Progenitor cell of endocrine pancreas (in vitro differentiated cells): ENCODE results near the gene SLC12A9. TPM values are rescaled to one million over a fixed set of nuclear protein-coding genes. Genes with fewer than 3 reads are reported as not detected.

Experiments used
- DNase-seq: peaks from one replicate; pipeline ENCODE4 v3.0.0; 2021; ENCODE audit warnings: low spot score; ENCODE audit not compliant: unreplicated experiment
- H3K27ac Mint-ChIP-seq: 2 replicates; pipeline ENCODE4 v1.8.0; 2021; ENCODE audit warnings: mild to moderate bottlenecking, moderate library complexity, mixed read lengths
- H3K27me3 Mint-ChIP-seq: 2 replicates; pipeline ENCODE4 v1.8.0; 2021; ENCODE audit warnings: mixed read lengths
- H3K36me3 Mint-ChIP-seq: 2 replicates; pipeline ENCODE4 v1.8.0; 2022; ENCODE audit warnings: mixed read lengths; ENCODE audit not compliant: insufficient read depth
- H3K4me1 Mint-ChIP-seq: 2 replicates; pipeline ENCODE4 v1.8.0; 2021; ENCODE audit warnings: low read depth, mixed read lengths
- H3K4me3 Mint-ChIP-seq: 2 replicates; pipeline ENCODE4 v1.8.0; 2021; ENCODE audit warnings: low read depth, mild to moderate bottlenecking, moderate library complexity, mixed read lengths
- H3K9me3 Mint-ChIP-seq: 2 replicates; pipeline ENCODE4 v1.8.0; 2021; ENCODE audit warnings: low read depth, mixed read lengths
- CTCF ChIP-seq: fragments of 200-600 bp; sonication (generic); IDR thresholded peaks from one replicate; pipeline ENCODE4 v1.5.0; 2021; ENCODE audit warnings: antibody characterized with exemption, mild to moderate bottlenecking; ENCODE audit not compliant: unreplicated experiment
- total RNA-seq: library from RNA; stranded (reverse); gene quantifications from 2 replicates; pipeline ENCODE4 v1.2.1, GENCODE V29; 2021

SLC12A9 gene
- total RNA-seq, 1 donor from 2014 or later = 62.6 TPM

- Mint-ChIP-seq H3K27ac (no peak overlapping the region), H3K36me3 (no peaks in the 10 kb centered on the region), H3K27me3 (peaks cover 28% of the 10 kb centered on the region), H3K4me3 (peak overlapping the region; percentile 61), H3K4me1 (peaks cover 13% of the 10 kb centered on the region), H3K9me3 (no peaks in the 10 kb centered on the region)
- DNase-seq = peak; percentile 67
- peak; percentile 88 for TF ChIP-seq CTCF
Observed at GRCh38 chr7:100896732-100897608, 44.5 kb downstream of the SLC12A9 start.

GRCh38 chr7:100897772-100898454 lies 45.4 kb downstream of the SLC12A9 start:
- peaks cover 28% of the 10 kb centered on the region for H3K27me3 Mint-ChIP-seq
- TF ChIP-seq CTCF = no peak
- peak overlapping the region; percentile 50 for H3K27ac Mint-ChIP-seq
- H3K4me3 Mint-ChIP-seq = peak overlapping the region; percentile 37
- peaks cover 11% of the 10 kb centered on the region for H3K4me1 Mint-ChIP-seq
- no peaks in the 10 kb centered on the region for H3K36me3 Mint-ChIP-seq
- DNase-seq = no peak
- no peaks in the 10 kb centered on the region for H3K9me3 Mint-ChIP-seq

- Mint-ChIP-seq H3K27ac (no peak overlapping the region), H3K36me3 (no peaks in the 10 kb centered on the region), H3K9me3 (no peaks in the 10 kb centered on the region), H3K4me1 (peaks cover 8% of the 10 kb centered on the region), H3K27me3 (peaks cover 28% of the 10 kb centered on the region), H3K4me3 (no peak overlapping the region)
- DNase-seq = no peak
- no peak for TF ChIP-seq CTCF
Observed at GRCh38 chr7:100899432-100899831, 46.9 kb downstream of the SLC12A9 start.

- no peak for DNase-seq
- H3K27me3 Mint-ChIP-seq = peaks cover 26% of the 10 kb centered on the region
- no peaks in the 10 kb centered on the region for H3K36me3 Mint-ChIP-seq
- no peak overlapping the region for H3K27ac Mint-ChIP-seq
- H3K9me3 Mint-ChIP-seq = no peaks in the 10 kb centered on the region
- peaks cover 6% of the 10 kb centered on the region for H3K4me1 Mint-ChIP-seq
- no peak for TF ChIP-seq CTCF
- H3K4me3 Mint-ChIP-seq = no peak overlapping the region
Observed at GRCh38 chr7:100900978-100901377, 48.5 kb downstream of the SLC12A9 start.

- Mint-ChIP-seq H3K27ac (no peak overlapping the region), H3K9me3 (no peaks in the 10 kb centered on the region), H3K36me3 (no peaks in the 10 kb centered on the region), H3K4me1 (peaks cover 2% of the 10 kb centered on the region), H3K27me3 (peaks cover 20% of the 10 kb centered on the region), H3K4me3 (no peak overlapping the region)
- no peak for TF ChIP-seq CTCF
- no peak for DNase-seq
Observed at GRCh38 chr7:100901921-100902332, 49.4 kb downstream of the SLC12A9 start.
